CD4-positive, alpha-beta memory T cell (primary cell): ENCODE measurements around the gene WTAP. TPM values are rescaled to one million over a fixed set of nuclear protein-coding genes. Genes with fewer than 3 reads are reported as not detected.

Experiments used
- CTCF ChIA-PET: fragments of 350-600 bp; sonication (Branson Sonifier 250); formaldehyde crosslinking; loops from one replicate; lab custom pipeline; 2021; ENCODE audit warnings: inconsistent platforms; ENCODE audit not compliant: partially characterized antibody; lab: Charles Lee
- POLR2A ChIA-PET: fragments of 350-600 bp; sonication (Branson Sonifier 250); formaldehyde crosslinking; loops from one replicate; lab custom pipeline; 2021; ENCODE audit not compliant: partially characterized antibody; lab: Charles Lee
- DNase-seq, 5 donors: peaks; one replicate each; pipeline versions ENCODE4 v3.0.0 to v3.0.0-alpha.2; 2020 to 2022; ENCODE audit warnings: mixed read lengths in 1 of 5
- H3K27ac ChIP-seq: one replicate; pipeline ENCODE4 v1.7.0; 2013; ENCODE audit warnings: low read depth, low read length
- H3K27me3 ChIP-seq: 2 replicates; pipeline ENCODE4 v1.7.0; 2013; ENCODE audit warnings: mild to moderate bottlenecking, low read length, moderate library complexity; ENCODE audit not compliant: insufficient read depth
- H3K36me3 ChIP-seq: 2 replicates; pipeline ENCODE4 v1.7.0; 2013; ENCODE audit warnings: mild to moderate bottlenecking, low read length, moderate library complexity; ENCODE audit not compliant: insufficient read depth
- H3K4me1 ChIP-seq: 2 replicates; pipeline ENCODE4 v1.7.0; 2013; ENCODE audit warnings: mild to moderate bottlenecking, low read length, moderate library complexity; ENCODE audit not compliant: insufficient read depth
- H3K4me3 ChIP-seq, 2 donors: one replicate each; pipeline ENCODE4 v1.7.0; 2013; ENCODE audit warnings: low read length in 2 of 2, mild to moderate bottlenecking in 1 of 2
- H3K9me3 ChIP-seq, 2 donors: one replicate each; pipeline ENCODE4 v1.7.0; 2013; ENCODE audit warnings: low read length in 2 of 2, control low read depth in 1 of 2; ENCODE audit not compliant: control insufficient read depth in 1 of 2
- H3K27ac Mint-ChIP-seq, 7 donors: one replicate each; pipeline ENCODE4 v1.8.0; 2020 to 2021; ENCODE audit warnings: mixed read lengths in 7 of 7, mild to moderate bottlenecking in 6 of 7, inconsistent platforms in 3 of 7, moderate library complexity in 3 of 7
- H3K27me3 Mint-ChIP-seq, 2 donors: one replicate each; pipeline ENCODE4 v1.8.0; 2020 to 2021; ENCODE audit warnings: mixed read lengths in 2 of 2
- H3K36me3 Mint-ChIP-seq, 2 donors: one replicate each; pipeline ENCODE4 v1.8.0; 2020 to 2021; ENCODE audit warnings: mixed read lengths in 2 of 2, inconsistent platforms in 1 of 2, mild to moderate bottlenecking in 1 of 2
- H3K4me1 Mint-ChIP-seq, 4 donors: one replicate each; pipeline ENCODE4 v1.8.0; 2020 to 2021; ENCODE audit warnings: mixed read lengths in 4 of 4, mild to moderate bottlenecking in 1 of 4
- H3K4me3 Mint-ChIP-seq, 8 donors: one replicate each; pipeline ENCODE4 v1.8.0; 2020 to 2021; ENCODE audit warnings: mixed read lengths in 8 of 8, mild to moderate bottlenecking in 7 of 8, moderate library complexity in 6 of 8, inconsistent platforms in 3 of 8
- H3K9me3 Mint-ChIP-seq, 8 donors: one replicate each; pipeline ENCODE4 v1.8.0; 2020 to 2021; ENCODE audit warnings: mixed read lengths in 8 of 8, mild to moderate bottlenecking in 5 of 8, inconsistent platforms in 3 of 8, moderate library complexity in 1 of 8
- intact Hi-C: fragments of 100-400 bp; cut with micrococcal nuclease; formaldehyde crosslinking; loops from one replicate; pipeline ENCODE4 v1.15.1; 2023
- polyA plus RNA-seq, 2 donors: library from polyadenylated mRNA; unstranded; fragments of 300-500 nt; fragmentation: Illumina TruSeq; gene quantifications; one replicate each; pipeline ENCODE4 v1.2.3, GENCODE V29; 2021
- total RNA-seq, 2 experiments: library from RNA; stranded (reverse); gene quantifications; one replicate each; pipeline ENCODE4 v1.2.3, GENCODE V29; 2021

WTAP gene
- total RNA-seq (100 to 1,000 TPM; 151 to 159 TPM), polyA plus RNA-seq (100 to 1,000 TPM; 140 to 149 TPM)

- H3K27me3 ChIP-seq = no peaks in the 10 kb centered on the region
- CTCF ChIA-PET = interaction anchor here (0.6 to 3.2 kb wide), 8 partner anchors 11 to 729 kb away, joined by 3 to 30 read pairs (median 4); partner anchors contain the start of genes MRPL18 and TCP1
- H3K4me1 ChIP-seq = peaks cover 65% of the 10 kb centered on the region
- intact Hi-C loops = loop anchor here (1.0 kb wide), 4 partner anchors 34 to 241 kb away; partner anchors contain the start of genes ACAT2, SOD2 and TCP1
- H3K9me3 ChIP-seq = no peaks in the 10 kb centered on the region
- peak within 1 kb of the TSS; percentile 97 for H3K27ac ChIP-seq
- POLR2A ChIA-PET = interaction anchor here (0.7 to 8.3 kb wide), 22 partner anchors 8 to 793 kb away, joined by 3 to 240 read pairs (median 4); partner anchors contain the start of genes ACAT2, IGF2R, MRPL18 and SOD2
- peak within 1 kb of the TSS; percentile 39 to 78 for H3K4me3 ChIP-seq
- H3K36me3 ChIP-seq = peaks cover 6% of the 10 kb centered on the region
- H3K4me1 Mint-ChIP-seq = peaks cover 30 to 74% (median 52%) of the 10 kb centered on the region in 4 donors
- peaks cover 0 to 10% (median 2%) of the 10 kb centered on the region in 8 donors for H3K9me3 Mint-ChIP-seq
- H3K4me3 Mint-ChIP-seq = peak within 1 kb of the TSS; percentile 91 to 96 (median 95)
- peaks cover 14 to 33% of the 10 kb centered on the region in 2 donors for H3K36me3 Mint-ChIP-seq
- peak; percentile 96 to 98 (median 97) for DNase-seq
- no peaks in the 10 kb centered on the region for H3K27me3 Mint-ChIP-seq
- peak within 1 kb of the TSS; percentile 99 for H3K27ac Mint-ChIP-seq
Measured at GRCh38 chr6:159726918-159727716, at the start of gene WTAP. TSS of gene WTAP (plus strand) at chr6:159727506. CDS start at chr6:159736266, 8,760 bp downstream.

- POLR2A ChIA-PET = interaction anchor here (1.0 kb wide), 1 partner anchor 22 kb away, joined by 3 read pairs; no protein-coding TSS in a partner anchor
- DNase-seq = no peak
- peaks cover 0 to 9% (median under 1%) of the 10 kb centered on the region in 8 donors for H3K9me3 Mint-ChIP-seq
- no peaks in the 10 kb centered on the region for H3K27me3 Mint-ChIP-seq
- CTCF ChIA-PET = interaction anchor here (1.1 to 1.2 kb wide), 2 partner anchors 14 to 23 kb away, joined by 3 to 5 read pairs; no protein-coding TSS in a partner anchor
- intact Hi-C loops = no loop called here
- H3K27ac Mint-ChIP-seq = no peak overlapping the region
- H3K4me3 Mint-ChIP-seq = no peak overlapping the region
- Histone ChIP-seq H3K4me3 (no peak overlapping the region), H3K36me3 (peaks cover 9% of the 10 kb centered on the region), H3K27ac (no peak overlapping the region), H3K27me3 (no peaks in the 10 kb centered on the region), H3K9me3 (no peaks in the 10 kb centered on the region), H3K4me1 (no peaks in the 10 kb centered on the region)
- H3K36me3 Mint-ChIP-seq = peaks cover 33 to 60% of the 10 kb centered on the region in 2 donors
- H3K4me1 Mint-ChIP-seq = peaks cover 8 to 23% (median 15%) of the 10 kb centered on the region in 4 donors
Measured at GRCh38 chr6:159677506-159678165, 49.7 kb upstream of the WTAP start.

- Mint-ChIP-seq H3K9me3 (peaks cover 0 to 8% (median under 1%) of the 10 kb centered on the region in 8 donors), H3K36me3 (peaks cover 26 to 55% of the 10 kb centered on the region in 2 donors), H3K27ac (peak overlapping the region in 1 of 7 donors; percentile 23), H3K27me3 (no peaks in the 10 kb centered on the region), H3K4me3 (no peak overlapping the region), H3K4me1 (peaks cover 8 to 20% (median 15%) of the 10 kb centered on the region in 4 donors)
- no peak for DNase-seq
- Histone ChIP-seq H3K27ac (no peak overlapping the region), H3K4me3 (no peak overlapping the region), H3K9me3 (no peaks in the 10 kb centered on the region), H3K27me3 (no peaks in the 10 kb centered on the region), H3K4me1 (no peaks in the 10 kb centered on the region), H3K36me3 (peaks cover 10% of the 10 kb centered on the region)
- CTCF ChIA-PET = interaction anchor here (1.1 kb wide), 1 partner anchor 13 kb away, joined by 3 read pairs; no protein-coding TSS in a partner anchor
- intact Hi-C loops = no loop called here
- POLR2A ChIA-PET = no interaction called here
Measured at GRCh38 chr6:159678574-159678973, 48.7 kb upstream of the WTAP start.

- peaks cover 15% of the 10 kb centered on the region for H3K36me3 ChIP-seq
- POLR2A ChIA-PET = interaction anchor here (0.9 to 1.5 kb wide), 2 partner anchors 12 to 299 kb away, joined by 3 read pairs; no protein-coding TSS in a partner anchor
- H3K27ac Mint-ChIP-seq = peak overlapping the region in 5 of 7 donors; percentile 9 to 83 (median 48)
- no peaks in the 10 kb centered on the region for H3K27me3 Mint-ChIP-seq
- no peaks in the 10 kb centered on the region for H3K4me1 ChIP-seq
- H3K27me3 ChIP-seq = no peaks in the 10 kb centered on the region
- H3K9me3 ChIP-seq = no peaks in the 10 kb centered on the region
- H3K4me3 ChIP-seq = no peak overlapping the region
- intact Hi-C loops = no loop called here
- no peak overlapping the region for H3K27ac ChIP-seq
- H3K4me1 Mint-ChIP-seq = peaks cover 8 to 18% (median 15%) of the 10 kb centered on the region in 4 donors
- no peak overlapping the region for H3K4me3 Mint-ChIP-seq
- H3K36me3 Mint-ChIP-seq = peaks cover 24 to 57% of the 10 kb centered on the region in 2 donors
- no peak for DNase-seq
- peaks cover 0 to 8% (median 0%) of the 10 kb centered on the region in 8 donors for H3K9me3 Mint-ChIP-seq
- CTCF ChIA-PET = interaction anchor here (0.9 kb wide), 1 partner anchor 12 kb away, joined by 4 read pairs; no protein-coding TSS in a partner anchor
Measured at GRCh38 chr6:159679091-159680077, 47.9 kb upstream of the WTAP start.

GRCh38 chr6:159680104-159680503, 47.2 kb upstream of the WTAP start:
- H3K9me3 Mint-ChIP-seq = peaks cover 0 to 8% (median 0%) of the 10 kb centered on the region in 8 donors
- POLR2A ChIA-PET = interaction anchor here (0.9 to 1.5 kb wide), 2 partner anchors 12 to 298 kb away, joined by 3 read pairs; no protein-coding TSS in a partner anchor

More at GRCh38 chr6:159680104-159680503, 47.2 kb upstream of the WTAP start:
- Mint-ChIP-seq H3K27me3 (no peaks in the 10 kb centered on the region), H3K36me3 (peaks cover 22 to 58% of the 10 kb centered on the region in 2 donors), H3K4me3 (no peak overlapping the region), H3K4me1 (peaks cover 10 to 19% (median 16%) of the 10 kb centered on the region in 4 donors), H3K27ac (peak overlapping the region in 4 of 7 donors; percentile 9 to 57 (median 43))
- no peak for DNase-seq
- H3K27ac ChIP-seq = no peak overlapping the region
- no peaks in the 10 kb centered on the region for H3K4me1 ChIP-seq
- intact Hi-C loops = no loop called here
- no peak overlapping the region for H3K4me3 ChIP-seq
- peaks cover 19% of the 10 kb centered on the region for H3K36me3 ChIP-seq
- CTCF ChIA-PET = interaction anchor here (0.9 kb wide), 1 partner anchor 12 kb away, joined by 4 read pairs; no protein-coding TSS in a partner anchor
- H3K27me3 ChIP-seq = no peaks in the 10 kb centered on the region
- H3K9me3 ChIP-seq = no peaks in the 10 kb centered on the region
